ENCODE results near the gene CACNA1B.

Gene CACNA1B

DNA sequence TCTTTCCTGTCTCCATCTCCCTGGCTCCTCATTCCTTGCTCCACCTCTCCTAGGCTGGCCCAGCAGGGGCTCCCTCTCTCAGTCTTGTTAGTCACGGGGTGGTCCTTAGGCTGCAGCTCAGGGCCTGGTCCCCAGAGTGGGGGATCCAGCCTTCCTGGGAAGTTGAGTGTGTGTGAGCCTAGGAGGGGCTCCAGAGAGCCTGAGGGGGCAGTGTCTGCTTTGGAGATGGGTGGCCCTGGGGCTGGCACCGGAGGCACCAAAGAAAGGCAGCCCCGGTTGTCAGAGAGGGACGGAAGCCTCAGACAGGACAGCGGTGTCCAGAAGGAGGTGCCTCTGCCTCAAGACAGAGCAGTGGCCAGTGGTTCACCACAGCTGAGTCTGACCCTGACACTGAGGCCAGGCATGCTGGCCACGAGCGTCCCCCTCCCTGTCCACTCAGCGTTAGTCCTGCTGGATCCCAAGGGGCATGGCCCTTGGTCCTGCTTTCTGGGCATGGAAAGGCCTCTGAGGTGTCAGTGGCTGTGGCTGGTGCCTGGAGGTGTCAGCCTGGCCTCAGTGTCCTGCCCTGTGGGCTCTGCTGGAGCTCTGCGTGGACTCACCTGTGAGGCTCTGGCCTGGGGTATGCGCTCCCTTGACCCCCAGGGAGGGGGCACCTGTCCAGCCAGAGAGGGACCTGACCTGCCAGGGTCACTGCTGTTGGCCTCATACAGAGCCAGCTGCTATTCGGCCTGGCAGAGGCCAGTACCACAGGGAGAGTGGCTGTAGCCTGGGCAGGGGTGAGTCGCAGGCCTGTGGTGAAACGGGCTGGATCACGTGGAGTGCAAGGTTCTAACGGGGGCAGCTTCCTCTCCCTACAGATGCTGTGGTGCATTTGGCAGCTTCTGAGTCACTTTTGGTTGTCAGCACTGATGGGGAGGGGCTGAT lies 130.6 kb downstream of the CACNA1B start:
- Histone ChIP-seq H3K36me3 (ENCODE audit: insufficient read depth, insufficient read length, low read length) (peaks cover 8% of the 10 kb centered on the region), H3K4me1 (ENCODE audit: insufficient read depth, insufficient read length) (peaks cover 29% of the 10 kb centered on the region), H3K4me3 (ENCODE audit: insufficient read length, low read depth) (no peak overlapping the region), H3K9me3 (ENCODE audit: insufficient read depth, low read length) (no peaks in the 10 kb centered on the region), H3K9ac (ENCODE audit: insufficient read length, low read depth) (no peak overlapping the region), H3K27me3 (ENCODE audit: insufficient read depth, insufficient read length) (no peaks in the 10 kb centered on the region)
- no peak for DNase-seq (ENCODE audit: low read depth, low spot score)
- TF ChIP-seq ZNF274 (IDR thresholded peaks at IDR 0.05; ENCODE audit: low read depth, low read length) = no peak
- TF ChIP-seq YY1 (IDR thresholded peaks at IDR 0.05; ENCODE audit: insufficient read depth, insufficient read length) = no peak
- no peak for TF ChIP-seq SUZ12 (IDR thresholded peaks at IDR 0.05; ENCODE audit: extremely low read depth, insufficient read depth, insufficient read length)

DNA sequence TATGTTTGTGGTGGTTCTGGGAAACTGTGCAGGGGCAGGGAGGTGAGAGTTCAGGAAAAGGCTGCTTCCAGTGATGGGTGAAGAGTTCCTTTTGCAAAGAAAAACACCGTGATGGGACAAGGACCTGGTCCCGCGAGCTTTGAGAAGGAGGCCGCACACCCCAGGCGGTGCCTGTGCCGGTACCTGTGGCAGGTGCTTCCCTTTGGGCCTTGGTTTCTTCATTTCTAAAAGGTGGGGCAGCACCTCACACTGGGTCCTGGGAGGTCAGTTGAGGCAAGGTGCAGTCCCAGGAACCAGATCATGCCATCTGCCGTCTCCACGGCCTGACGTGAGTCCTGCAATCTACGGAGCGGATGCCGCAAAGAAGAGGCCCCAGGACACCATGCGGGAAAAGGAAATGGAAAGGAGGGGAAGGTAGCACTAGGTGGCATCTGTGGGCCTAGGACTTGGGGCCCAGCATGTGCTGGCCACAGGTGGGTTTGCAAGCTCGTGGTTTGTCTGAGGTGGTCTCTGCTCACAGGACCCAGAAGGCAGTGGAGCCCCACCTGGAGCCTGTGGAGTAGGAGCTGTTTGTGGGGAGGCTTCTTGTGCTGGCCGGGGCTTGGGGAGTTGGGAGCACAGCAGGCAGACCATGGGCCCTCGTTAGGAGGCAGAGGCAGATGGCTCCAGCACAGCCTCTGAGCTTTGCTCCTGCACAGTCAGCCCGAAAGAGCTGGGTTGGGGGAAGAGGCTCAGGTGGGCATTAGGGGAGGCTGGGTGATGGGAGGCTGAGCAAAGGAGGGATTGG lies 131.6 kb downstream of the CACNA1B start:
- no peak for TF ChIP-seq ZNF274 (IDR thresholded peaks at IDR 0.05; ENCODE audit: low read depth, low read length)
- TF ChIP-seq YY1 (IDR thresholded peaks at IDR 0.05; ENCODE audit: insufficient read depth, insufficient read length) = no peak
- TF ChIP-seq SUZ12 (IDR thresholded peaks at IDR 0.05; ENCODE audit: extremely low read depth, insufficient read depth, insufficient read length) = no peak
- no peaks in the 10 kb centered on the region for H3K27me3 ChIP-seq (ENCODE audit: insufficient read depth, insufficient read length)
- peaks cover 8% of the 10 kb centered on the region for H3K36me3 ChIP-seq (ENCODE audit: insufficient read depth, insufficient read length, low read length)
- no peak overlapping the region for H3K4me3 ChIP-seq (ENCODE audit: insufficient read length, low read depth)
- H3K9ac ChIP-seq (ENCODE audit: insufficient read length, low read depth) = no peak overlapping the region
- no peaks in the 10 kb centered on the region for H3K9me3 ChIP-seq (ENCODE audit: insufficient read depth, low read length)
- peaks cover 38% of the 10 kb centered on the region for H3K4me1 ChIP-seq (ENCODE audit: insufficient read depth, insufficient read length)
- DNase-seq (ENCODE audit: low read depth, low spot score) = no peak

DNA sequence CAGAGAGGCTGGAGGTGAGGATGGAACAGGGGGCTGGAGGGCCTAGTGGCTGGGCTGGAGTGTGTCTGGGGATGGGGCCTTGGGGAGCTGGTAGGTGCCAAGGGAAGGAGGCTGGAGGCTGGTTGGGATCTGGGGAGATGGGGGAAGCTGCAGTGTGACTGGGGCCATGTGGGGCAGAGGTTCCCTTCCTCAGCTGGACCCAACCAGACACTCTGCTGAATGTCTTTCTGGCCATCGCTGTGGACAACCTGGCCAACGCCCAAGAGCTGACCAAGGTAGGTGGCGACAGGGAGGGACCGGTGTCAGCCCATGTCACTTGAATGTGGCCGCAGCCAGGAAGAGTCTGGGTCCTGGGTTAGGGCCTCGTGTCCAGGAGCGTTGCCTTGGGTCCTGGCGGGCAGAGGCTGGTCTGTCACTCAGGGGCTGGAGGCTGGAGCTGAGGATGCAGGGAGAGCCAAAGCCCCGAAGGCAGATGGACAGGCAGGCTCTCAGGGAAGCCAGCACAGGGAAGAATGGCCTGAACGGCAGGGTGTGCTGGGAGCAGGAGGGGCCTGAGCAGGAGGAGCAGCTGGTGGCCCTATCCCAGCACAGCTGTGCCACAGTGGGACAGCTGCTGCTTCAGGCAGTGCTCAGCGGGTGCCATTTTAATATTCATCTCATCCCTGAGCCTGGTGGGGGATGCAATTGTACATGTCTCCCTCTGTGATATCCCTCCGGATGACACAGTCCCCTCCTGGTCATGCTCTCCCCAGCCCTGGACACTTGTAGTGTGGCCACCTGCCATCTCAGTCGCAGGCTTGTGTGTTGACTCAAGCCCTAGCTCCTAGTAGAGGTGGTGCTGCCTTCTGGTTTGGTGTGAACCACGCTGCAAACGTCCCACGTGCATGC lies 132.5 kb downstream of the CACNA1B start:
- H3K4me1 ChIP-seq (ENCODE audit: insufficient read depth, insufficient read length) = peaks cover 38% of the 10 kb centered on the region
- no peaks in the 10 kb centered on the region for H3K9me3 ChIP-seq (ENCODE audit: insufficient read depth, low read length)
- H3K36me3 ChIP-seq (ENCODE audit: insufficient read depth, insufficient read length, low read length) = peaks cover 13% of the 10 kb centered on the region
- no peak overlapping the region for H3K4me3 ChIP-seq (ENCODE audit: insufficient read length, low read depth)
- TF ChIP-seq SUZ12 (IDR thresholded peaks at IDR 0.05; ENCODE audit: extremely low read depth, insufficient read depth, insufficient read length) = no peak
- no peak for TF ChIP-seq YY1 (IDR thresholded peaks at IDR 0.05; ENCODE audit: insufficient read depth, insufficient read length)
- TF ChIP-seq ZNF274 (IDR thresholded peaks at IDR 0.05; ENCODE audit: low read depth, low read length) = no peak
- no peaks in the 10 kb centered on the region for H3K27me3 ChIP-seq (ENCODE audit: insufficient read depth, insufficient read length)
- no peak for DNase-seq (ENCODE audit: low read depth, low spot score)
- no peak overlapping the region for H3K9ac ChIP-seq (ENCODE audit: insufficient read length, low read depth)

DNA sequence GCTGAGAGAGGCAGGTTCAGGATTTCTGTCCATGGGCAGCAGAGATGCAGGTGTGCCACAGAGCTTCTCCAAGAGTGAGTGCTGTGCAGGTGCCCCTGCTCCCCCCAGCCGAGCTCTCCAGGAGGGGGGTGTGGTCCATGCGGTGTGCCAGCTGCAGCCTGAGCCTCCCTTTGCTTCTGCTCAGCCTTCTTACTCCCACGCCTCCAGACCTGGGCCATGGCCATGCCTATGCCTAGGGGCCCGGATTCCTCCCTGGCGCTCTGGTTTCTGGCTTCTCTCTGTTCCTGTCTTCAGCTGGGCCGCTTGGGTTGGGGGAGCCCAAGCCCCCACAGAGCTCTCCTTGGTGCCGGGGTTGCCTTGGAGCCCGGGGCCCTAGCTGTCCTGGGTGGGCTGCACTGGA lies 133.3 kb downstream of the CACNA1B start:
- DNase-seq (ENCODE audit: low read depth, low spot score) = no peak
- Histone ChIP-seq H3K9me3 (ENCODE audit: insufficient read depth, low read length) (no peaks in the 10 kb centered on the region), H3K27me3 (ENCODE audit: insufficient read depth, insufficient read length) (no peaks in the 10 kb centered on the region), H3K36me3 (ENCODE audit: insufficient read depth, insufficient read length, low read length) (peaks cover 21% of the 10 kb centered on the region), H3K9ac (ENCODE audit: insufficient read length, low read depth) (no peak overlapping the region), H3K4me3 (ENCODE audit: insufficient read length, low read depth) (no peak overlapping the region), H3K4me1 (ENCODE audit: insufficient read depth, insufficient read length) (peaks cover 42% of the 10 kb centered on the region)
- TF ChIP-seq SUZ12 (IDR thresholded peaks at IDR 0.05; ENCODE audit: extremely low read depth, insufficient read depth, insufficient read length) = no peak
- no peak for TF ChIP-seq ZNF274 (IDR thresholded peaks at IDR 0.05; ENCODE audit: low read depth, low read length)
- TF ChIP-seq YY1 (IDR thresholded peaks at IDR 0.05; ENCODE audit: insufficient read depth, insufficient read length) = no peak

DNA sequence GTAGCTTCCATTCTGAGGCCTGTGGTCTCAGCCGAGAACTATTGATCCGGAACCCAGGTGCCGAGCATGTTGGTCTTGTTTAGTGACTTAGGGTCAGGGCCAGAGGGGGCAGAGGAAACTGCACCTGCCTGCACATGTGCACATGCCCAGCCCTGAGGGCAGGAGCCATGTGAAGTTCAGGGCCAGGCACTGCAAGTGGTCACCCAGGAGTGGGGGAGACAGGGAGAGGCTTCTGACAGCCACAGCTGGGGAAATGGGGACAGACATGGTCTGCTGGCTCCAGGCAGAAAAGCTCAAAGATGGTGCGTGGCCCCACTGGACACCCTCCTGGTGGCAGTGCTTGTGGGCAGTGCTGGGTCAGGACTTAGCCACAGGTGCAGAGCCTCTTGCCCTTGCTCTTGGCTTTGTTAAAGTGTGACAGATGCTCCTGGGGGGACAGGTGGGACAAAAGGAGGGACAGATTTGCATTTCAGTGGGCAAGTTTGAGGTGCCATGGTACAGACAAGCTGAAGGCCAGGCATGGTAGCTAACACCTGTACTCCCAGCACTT lies 134.4 kb downstream of the CACNA1B start:
- no peak for DNase-seq (ENCODE audit: low read depth, low spot score)
- Histone ChIP-seq H3K9ac (ENCODE audit: insufficient read length, low read depth) (no peak overlapping the region), H3K9me3 (ENCODE audit: insufficient read depth, low read length) (no peaks in the 10 kb centered on the region), H3K36me3 (ENCODE audit: insufficient read depth, insufficient read length, low read length) (peaks cover 27% of the 10 kb centered on the region), H3K4me1 (ENCODE audit: insufficient read depth, insufficient read length) (peaks cover 35% of the 10 kb centered on the region), H3K27me3 (ENCODE audit: insufficient read depth, insufficient read length) (no peaks in the 10 kb centered on the region), H3K4me3 (ENCODE audit: insufficient read length, low read depth) (no peak overlapping the region)
- no peak for TF ChIP-seq SUZ12 (IDR thresholded peaks at IDR 0.05; ENCODE audit: extremely low read depth, insufficient read depth, insufficient read length)
- TF ChIP-seq ZNF274 (IDR thresholded peaks at IDR 0.05; ENCODE audit: low read depth, low read length) = no peak
- no peak for TF ChIP-seq YY1 (IDR thresholded peaks at IDR 0.05; ENCODE audit: insufficient read depth, insufficient read length)

DNA sequence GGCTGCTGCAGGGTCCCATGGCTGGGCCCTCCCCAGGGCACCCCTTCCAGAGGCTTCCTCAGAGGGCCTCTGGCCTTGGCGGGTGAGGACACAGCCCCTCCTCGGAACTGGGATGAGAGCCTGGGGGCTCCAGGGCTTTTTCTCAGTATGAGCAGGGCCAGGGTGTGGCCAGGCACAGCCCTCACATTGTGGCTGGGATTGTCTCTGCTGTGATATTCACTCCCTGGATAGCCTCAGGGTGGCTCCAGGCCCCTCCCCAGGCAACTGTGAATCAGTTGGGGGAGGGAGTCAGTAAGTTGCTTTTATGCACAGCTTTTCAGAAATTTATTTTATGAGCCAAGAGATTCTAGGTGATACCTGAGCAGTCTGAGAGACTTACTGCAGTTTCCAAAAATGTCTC lies 135.7 kb downstream of the CACNA1B start:
- Histone ChIP-seq H3K9ac (ENCODE audit: insufficient read length, low read depth) (peak overlapping the region; percentile 36), H3K36me3 (ENCODE audit: insufficient read depth, insufficient read length, low read length) (peaks cover 26% of the 10 kb centered on the region), H3K4me3 (ENCODE audit: insufficient read length, low read depth) (no peak overlapping the region), H3K27me3 (ENCODE audit: insufficient read depth, insufficient read length) (no peaks in the 10 kb centered on the region), H3K4me1 (ENCODE audit: insufficient read depth, insufficient read length) (peaks cover 28% of the 10 kb centered on the region), H3K9me3 (ENCODE audit: insufficient read depth, low read length) (no peaks in the 10 kb centered on the region)
- TF ChIP-seq ZNF274 (IDR thresholded peaks at IDR 0.05; ENCODE audit: low read depth, low read length) (no peak), YY1 (IDR thresholded peaks at IDR 0.05; ENCODE audit: insufficient read depth, insufficient read length) (no peak), SUZ12 (IDR thresholded peaks at IDR 0.05; ENCODE audit: extremely low read depth, insufficient read depth, insufficient read length) (no peak)
- no peak for DNase-seq (ENCODE audit: low read depth, low spot score)
